AG04450 (cell line): ENCODE data around the gene IFNL4. TPM values are rescaled to one million over a fixed set of nuclear protein-coding genes. Genes with fewer than 3 reads are reported as not detected.

ENCODE experiments used
- CTCF ChIA-PET: fragments of 300-600, 350-600 bp; formaldehyde crosslinking; extraction: SDS; loops from one replicate; lab custom pipeline; 2022; ENCODE audit warnings: antibody characterized with exemption, inconsistent platforms; lab: Charles Lee
- POLR2A ChIA-PET: fragments of 350-600 bp; formaldehyde crosslinking; extraction: SDS; loops from one replicate; lab custom pipeline; 2021; ENCODE audit warnings: antibody characterized with exemption, inconsistent platforms; lab: Yijun Ruan, JAX
- DNase-seq: peaks from one replicate; pipeline ENCODE4 v3.0.0-alpha.2; 2011; ENCODE audit warnings: low read depth, low spot score
- H3K27ac ChIP-seq: one replicate; pipeline ENCODE4 v1.5.1; 2012; ENCODE audit warnings: low read depth, low read length, control low read depth
- H3K27me3 ChIP-seq: one replicate; pipeline ENCODE4 v1.6.0; 2012; ENCODE audit warnings: low read length; ENCODE audit not compliant: control insufficient read depth, insufficient read depth
- H3K4me3 ChIP-seq: 2 replicates; pipeline ENCODE4 v1.5.1; 2011; ENCODE audit warnings: mild to moderate bottlenecking, low read depth, low read length, control low read depth
- H3K9me3 ChIP-seq: 2 replicates; pipeline ENCODE4 v1.5.1; 2012; ENCODE audit warnings: low read length; ENCODE audit not compliant: control insufficient read depth, insufficient read depth
- polyA plus RNA-seq: library from polyadenylated mRNA; depleted of rRNA; stranded (reverse); fragments of >200 nt; gene quantifications from 2 replicates; pipeline ENCODE4 v1.2.3, GENCODE V29; 2011; rRNA removed
- TF ChIP-seq, protein P1 (sequence below): IDR thresholded peaks from 2 replicates; pipeline ENCODE4 v1.5.1; 2011; ENCODE audit warnings: low read depth, low read length, control low read depth, inconsistent platforms

IFNL4 gene
- polyA plus RNA-seq, 1 experiment, result not detected

DNA sequence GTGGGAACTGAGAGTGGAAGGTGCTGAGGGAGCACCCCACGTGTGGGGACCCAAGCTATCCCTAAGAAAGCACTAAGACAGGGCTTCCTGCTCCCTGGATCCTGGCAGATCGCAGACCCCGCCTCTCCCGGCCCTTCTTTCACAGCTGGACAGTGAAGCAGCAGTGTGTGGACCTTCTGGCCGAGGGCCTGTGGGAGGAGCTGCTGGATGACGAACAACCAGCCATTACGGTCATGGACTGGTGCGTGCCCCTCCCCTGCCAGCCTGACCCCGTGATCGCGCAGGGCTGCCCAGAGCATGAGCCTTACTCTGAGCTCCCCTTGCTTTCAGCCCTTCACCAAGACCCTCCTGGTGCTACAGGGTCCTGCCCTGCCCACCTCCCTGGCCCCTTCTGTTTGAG is 49.6 kb downstream of the IFNL4 start:
- Histone ChIP-seq H3K27me3 (peaks cover 51% of the 10 kb centered on the region), H3K9me3 (no peaks in the 10 kb centered on the region; the same call in 1 of the 2 replicates), H3K27ac (no peak overlapping the region), H3K4me3 (no peak overlapping the region)
- POLR2A ChIA-PET, result interaction anchor here (0.7 kb wide), 1 partner anchor 119 kb away, joined by 9 read pairs; no protein-coding TSS in a partner anchor
- TF ChIP-seq, protein P1, sequence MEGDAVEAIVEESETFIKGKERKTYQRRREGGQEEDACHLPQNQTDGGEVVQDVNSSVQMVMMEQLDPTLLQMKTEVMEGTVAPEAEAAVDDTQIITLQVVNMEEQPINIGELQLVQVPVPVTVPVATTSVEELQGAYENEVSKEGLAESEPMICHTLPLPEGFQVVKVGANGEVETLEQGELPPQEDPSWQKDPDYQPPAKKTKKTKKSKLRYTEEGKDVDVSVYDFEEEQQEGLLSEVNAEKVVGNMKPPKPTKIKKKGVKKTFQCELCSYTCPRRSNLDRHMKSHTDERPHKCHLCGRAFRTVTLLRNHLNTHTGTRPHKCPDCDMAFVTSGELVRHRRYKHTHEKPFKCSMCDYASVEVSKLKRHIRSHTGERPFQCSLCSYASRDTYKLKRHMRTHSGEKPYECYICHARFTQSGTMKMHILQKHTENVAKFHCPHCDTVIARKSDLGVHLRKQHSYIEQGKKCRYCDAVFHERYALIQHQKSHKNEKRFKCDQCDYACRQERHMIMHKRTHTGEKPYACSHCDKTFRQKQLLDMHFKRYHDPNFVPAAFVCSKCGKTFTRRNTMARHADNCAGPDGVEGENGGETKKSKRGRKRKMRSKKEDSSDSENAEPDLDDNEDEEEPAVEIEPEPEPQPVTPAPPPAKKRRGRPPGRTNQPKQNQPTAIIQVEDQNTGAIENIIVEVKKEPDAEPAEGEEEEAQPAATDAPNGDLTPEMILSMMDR, result no peak
- CTCF ChIA-PET, result interaction anchor here (0.7 kb wide), 1 partner anchor 330 kb away, joined by 3 read pairs; no protein-coding TSS in a partner anchor
- DNase-seq, result peak; percentile 6

DNA sequence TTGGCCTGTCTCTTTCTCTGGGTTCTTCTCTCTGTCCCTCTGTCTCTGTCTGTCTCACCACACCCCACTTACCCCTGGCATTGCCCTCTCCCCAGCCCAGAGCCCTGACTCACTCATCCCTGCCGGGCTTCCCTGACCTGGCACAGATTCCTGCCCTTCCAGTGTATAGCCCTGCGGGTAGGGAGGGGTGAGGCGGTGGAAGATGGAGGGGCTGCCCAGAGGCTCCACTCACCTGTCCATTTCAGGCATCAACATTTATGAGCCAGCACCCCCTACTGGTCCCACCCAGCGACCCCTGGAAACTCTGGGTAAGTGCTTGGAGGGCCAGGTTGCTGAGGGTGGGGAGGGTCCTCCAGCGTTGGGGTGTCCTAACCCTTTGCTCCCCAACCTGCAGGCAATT is 50.8 kb downstream of the IFNL4 start:
- Histone ChIP-seq H3K4me3 (no peak overlapping the region), H3K27ac (no peak overlapping the region), H3K9me3 (no peaks in the 10 kb centered on the region; the same call in 1 of the 2 replicates), H3K27me3 (peaks cover 45% of the 10 kb centered on the region)
- no peak for DNase-seq
- CTCF ChIA-PET, result no interaction called here
- POLR2A ChIA-PET, result no interaction called here
- TF ChIP-seq, protein P1, result no peak

DNA sequence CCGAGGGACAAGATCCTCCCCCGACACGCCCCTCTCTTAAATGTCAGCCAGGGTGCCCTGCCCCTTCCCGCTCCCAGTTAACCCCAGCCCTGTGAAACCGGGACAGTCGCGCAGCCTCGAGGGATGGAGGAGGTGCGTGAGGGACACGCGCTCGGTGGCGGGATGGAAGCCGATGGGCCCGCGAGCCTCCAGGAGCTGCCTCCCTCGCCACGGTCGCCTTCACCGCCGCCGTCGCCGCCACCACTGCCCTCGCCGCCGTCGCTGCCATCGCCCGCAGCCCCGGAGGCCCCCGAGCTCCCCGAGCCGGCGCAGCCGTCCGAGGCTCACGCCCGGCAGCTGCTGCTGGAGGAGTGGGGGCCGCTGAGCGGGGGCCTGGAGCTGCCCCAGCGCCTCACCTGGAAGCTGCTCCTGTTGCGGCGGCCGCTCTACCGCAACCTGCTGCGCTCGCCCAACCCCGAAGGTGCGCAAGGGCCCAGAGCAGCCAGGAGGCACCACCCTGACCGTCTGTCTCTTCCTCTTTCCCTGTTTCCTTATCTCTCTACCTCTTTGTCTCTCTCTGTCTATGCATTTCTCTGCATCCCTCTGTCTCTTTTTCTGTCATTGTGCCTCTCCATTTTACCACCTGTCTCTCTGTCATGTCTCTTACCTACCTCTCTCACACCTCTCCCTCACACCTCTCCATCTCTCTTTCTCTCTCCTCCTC is 51.6 kb downstream of the IFNL4 start, which contains the start of gene NCCRP1:
NCCRP1 (plus strand) TSS at position 105 of the 703 bp plus-strand sequence; CDS start at position 124, 19 bp downstream.
- TF ChIP-seq, protein P1, result no peak
- Histone ChIP-seq H3K27me3 (peaks cover 45% of the 10 kb centered on the region), H3K4me3 (no peak within 1 kb of the TSS), H3K27ac (no peak within 1 kb of the TSS), H3K9me3 (no peaks in the 10 kb centered on the region; the same call in 1 of the 2 replicates)
- ChIA-PET POLR2A (no interaction called here), CTCF (no interaction called here)
- no peak for DNase-seq

DNA sequence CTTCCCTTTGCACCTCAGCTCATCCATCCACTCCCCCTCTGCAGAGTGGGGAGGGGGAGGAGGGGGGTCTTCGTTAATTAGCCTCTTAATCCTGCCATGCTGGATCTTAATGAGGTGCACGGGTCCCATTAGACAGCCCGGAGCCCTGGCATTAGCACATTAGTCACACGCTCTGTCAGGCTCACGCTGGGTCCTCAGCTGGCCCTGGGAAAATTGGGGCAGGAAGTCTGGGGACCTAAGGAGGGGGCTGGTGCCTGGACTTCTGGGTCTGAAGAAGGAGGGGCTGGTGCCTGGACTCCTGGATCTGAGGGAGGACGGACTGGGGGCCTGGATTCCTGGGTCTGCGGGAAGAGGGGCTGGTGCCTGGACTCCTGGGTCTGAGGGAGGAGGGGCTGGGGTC is 52.3 kb downstream of the IFNL4 start:
- no peak for DNase-seq
- H3K27me3 ChIP-seq, result peaks cover 45% of the 10 kb centered on the region
- POLR2A ChIA-PET, result no interaction called here
- CTCF ChIA-PET, result no interaction called here
- H3K9me3 ChIP-seq, result no peaks in the 10 kb centered on the region; the same call in 1 of the 2 replicates
- no peak overlapping the region for H3K4me3 ChIP-seq
- no peak overlapping the region for H3K27ac ChIP-seq
- TF ChIP-seq, protein P1, result no peak

Other genes starting within 250 kb of the IFNL4 start
- gene FBXO27, start 216.3 kb downstream of the IFNL4 start, polyA plus RNA-seq, result 2.0 and 2.4 TPM in 2 replicates
- gene ACP7, start 164.5 kb downstream of the IFNL4 start, polyA plus RNA-seq, result not detected in 2 replicates
- gene PAK4, start 123.1 kb downstream of the IFNL4 start, polyA plus RNA-seq, result 10.4 and 12.4 TPM in 2 replicates
- gene NCCRP1, start 51.9 kb downstream of the IFNL4 start, polyA plus RNA-seq, result not detected in 2 replicates
- gene SYCN, start 44.6 kb downstream of the IFNL4 start, polyA plus RNA-seq, result not detected in 2 replicates
- gene IFNL3, start 3.9 kb downstream of the IFNL4 start, polyA plus RNA-seq, result not detected in 2 replicates
- gene IFNL2, start 19.5 kb upstream of the IFNL4 start, polyA plus RNA-seq, result not detected in 2 replicates
- gene IFNL1, start 47.6 kb upstream of the IFNL4 start, polyA plus RNA-seq, result not detected in 2 replicates
- 0.15 and 0.16 TPM in 2 replicates for gene LRFN1, start 72.0 kb upstream of the IFNL4 start, polyA plus RNA-seq
- gene GMFG, start 87.2 kb upstream of the IFNL4 start, polyA plus RNA-seq, result 0.17 and 0.26 TPM in 2 replicates
- gene SAMD4B, start 93.6 kb upstream of the IFNL4 start, polyA plus RNA-seq, result 33.4 and 47.3 TPM in 2 replicates
- 51.9 and 60.5 TPM in 2 replicates for gene PAF1, start 142.2 kb upstream of the IFNL4 start, polyA plus RNA-seq
- gene MED29, start 142.5 kb upstream of the IFNL4 start, polyA plus RNA-seq, result 28.0 and 29.9 TPM in 2 replicates
- gene ZFP36, start 158.0 kb upstream of the IFNL4 start, polyA plus RNA-seq, result 4.1 and 8.3 TPM in 2 replicates
- gene PLEKHG2, start 163.8 kb upstream of the IFNL4 start, polyA plus RNA-seq, result 12.3 and 19.1 TPM in 2 replicates
- gene RPS16, start 187.1 kb upstream of the IFNL4 start, polyA plus RNA-seq, result 1,488 and 2,094 TPM in 2 replicates
- 75.3 and 78.0 TPM in 2 replicates for gene SUPT5H, start 196.7 kb upstream of the IFNL4 start, polyA plus RNA-seq
- 58.9 and 75.0 TPM in 2 replicates for gene TIMM50, start 232.0 kb upstream of the IFNL4 start, polyA plus RNA-seq